Activated T-helper 1 cell treated with Interleukin-2 at 50 U/mL for 16 hours (primary cell): Measurements from ENCODE around the gene SLC2A6.
A peak's percentile ranks its signal among the peaks of the same experiment; 100 is the strongest.

ENCODE experiments used
- DNase-seq: peaks from one replicate; pipeline ENCODE4 v3.0.0-alpha.2; 2020; ENCODE audit warnings: low read depth

SLC2A6 gene

GRCh38 chr9:133478851-133479711 lies at the start of gene SLC2A6:
SLC2A6 (minus strand) TSS chr9:133479099; CDS start chr9:133479059, 40 bp downstream.
- DNase-seq, result peak; percentile 69

GRCh38 chr9:133528001-133528875 lies 49.3 kb upstream of the SLC2A6 start:
- no peak for DNase-seq

- no peak for DNase-seq
Measured at GRCh38 chr9:133527444-133527920, 48.6 kb upstream of the SLC2A6 start.

GRCh38 chr9:133526721-133527321 lies 47.9 kb upstream of the SLC2A6 start:
- DNase-seq, result no peak

- no peak for DNase-seq
Measured at GRCh38 chr9:133525677-133526076, 46.8 kb upstream of the SLC2A6 start.

GRCh38 chr9:133524679-133525228 lies 45.9 kb upstream of the SLC2A6 start, which contains the start of gene MYMK:
MYMK (minus strand) TSS chr9:133524959; CDS start chr9:133524844, 115 bp downstream.
- no peak for DNase-seq

- no peak for DNase-seq
Measured at GRCh38 chr9:133524146-133524545, 45.2 kb upstream of the SLC2A6 start.

GRCh38 chr9:133523106-133523505 lies 44.2 kb upstream of the SLC2A6 start:
- DNase-seq, result no peak

- DNase-seq, result no peak
Measured at GRCh38 chr9:133522073-133522910, 43.4 kb upstream of the SLC2A6 start.

- DNase-seq, result no peak
Measured at GRCh38 chr9:133521122-133522072, 42.5 kb upstream of the SLC2A6 start.

- DNase-seq, result no peak
Measured at GRCh38 chr9:133520121-133520835, 41.4 kb upstream of the SLC2A6 start.

GRCh38 chr9:133519693-133520092 lies 40.8 kb upstream of the SLC2A6 start:
- no peak for DNase-seq

- no peak for DNase-seq
Measured at GRCh38 chr9:133518706-133519449, 40.0 kb upstream of the SLC2A6 start.

GRCh38 chr9:133518200-133518599 lies 39.3 kb upstream of the SLC2A6 start:
- no peak for DNase-seq

GRCh38 chr9:133517711-133518110 lies 38.8 kb upstream of the SLC2A6 start:
- no peak for DNase-seq

- DNase-seq, result no peak
Measured at GRCh38 chr9:133516961-133517350, 38.1 kb upstream of the SLC2A6 start.

- DNase-seq, result no peak
Measured at GRCh38 chr9:133516256-133516960, 37.5 kb upstream of the SLC2A6 start.
